Measurements from ENCODE around the gene RASA3. TPM values are rescaled to one million over a fixed set of nuclear protein-coding genes. Genes with fewer than 3 reads are reported as not detected.
"Not testable (repeated sequence)": the region's sequence is repeated elsewhere in the genome, so short reads cannot be mapped to it uniquely, and the experiment has no call there.

Gene RASA3
- total RNA-seq, 4 donors from 2014 or later, result 4.4 to 15.6 (median 8.5) TPM

DNA sequence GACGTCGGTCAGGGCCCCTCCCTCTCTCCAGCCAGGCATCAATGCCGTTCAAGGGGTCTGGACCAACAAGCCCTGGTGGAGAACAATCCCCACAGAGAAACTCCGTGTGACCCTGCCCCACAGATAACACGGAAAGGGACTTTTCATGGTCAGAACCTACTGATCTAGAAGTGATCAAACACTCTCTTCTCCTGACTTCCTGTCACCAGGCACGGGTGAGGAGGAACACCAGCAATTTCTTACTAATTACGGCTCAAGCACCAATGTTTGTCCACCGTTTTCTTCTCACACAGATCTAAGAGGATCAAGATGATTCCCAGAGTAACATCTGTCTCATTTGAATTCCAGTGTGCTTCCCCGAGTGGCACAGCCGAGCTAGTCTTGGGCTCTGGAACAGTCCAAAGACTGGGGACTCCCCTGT, 11.8 kb downstream of the RASA3 start:
- Histone ChIP-seq H3K9me3 (no peaks in the 10 kb centered on the region), H3K4me3 (no peak overlapping the region), H3K27ac (peak overlapping the region; percentile 50 to 73 (median 60)), H3K4me1 (peaks cover 9 to 51% (median 42%) of the 10 kb centered on the region in 4 donors), H3K36me3 (no peaks in the 10 kb centered on the region), H3K27me3 (no peaks in the 10 kb centered on the region)
- 60 to 66% methylated on average over 4 to 8 of the region's 10 CpGs for WGBS, 2 donors (ENCODE audit: low coverage in 1 of 2)
- in situ Hi-C loops (cut with MboI; ENCODE audit: low pct_ligation_motif_present in 1 of 4, low pct_unique_long_range_greater_than_20kb in 1 of 4, low sequenced_read_pairs in 3 of 4), result loop anchor here in 1 of 4 donors (10.0 kb wide), 1 partner anchor 156 kb away; no protein-coding TSS in a partner anchor
- no peak for DNase-seq
- TF ChIP-seq POLR2A (IDR thresholded peaks at IDR 0.05), result no peak
- no peak for TF ChIP-seq EP300 (IDR thresholded peaks at IDR 0.05; ENCODE audit: low read depth)
- no peak for TF ChIP-seq POLR2AphosphoS5 (IDR thresholded peaks at IDR 0.05)
- TF ChIP-seq, protein P1, sequence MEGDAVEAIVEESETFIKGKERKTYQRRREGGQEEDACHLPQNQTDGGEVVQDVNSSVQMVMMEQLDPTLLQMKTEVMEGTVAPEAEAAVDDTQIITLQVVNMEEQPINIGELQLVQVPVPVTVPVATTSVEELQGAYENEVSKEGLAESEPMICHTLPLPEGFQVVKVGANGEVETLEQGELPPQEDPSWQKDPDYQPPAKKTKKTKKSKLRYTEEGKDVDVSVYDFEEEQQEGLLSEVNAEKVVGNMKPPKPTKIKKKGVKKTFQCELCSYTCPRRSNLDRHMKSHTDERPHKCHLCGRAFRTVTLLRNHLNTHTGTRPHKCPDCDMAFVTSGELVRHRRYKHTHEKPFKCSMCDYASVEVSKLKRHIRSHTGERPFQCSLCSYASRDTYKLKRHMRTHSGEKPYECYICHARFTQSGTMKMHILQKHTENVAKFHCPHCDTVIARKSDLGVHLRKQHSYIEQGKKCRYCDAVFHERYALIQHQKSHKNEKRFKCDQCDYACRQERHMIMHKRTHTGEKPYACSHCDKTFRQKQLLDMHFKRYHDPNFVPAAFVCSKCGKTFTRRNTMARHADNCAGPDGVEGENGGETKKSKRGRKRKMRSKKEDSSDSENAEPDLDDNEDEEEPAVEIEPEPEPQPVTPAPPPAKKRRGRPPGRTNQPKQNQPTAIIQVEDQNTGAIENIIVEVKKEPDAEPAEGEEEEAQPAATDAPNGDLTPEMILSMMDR (IDR thresholded peaks at IDR 0.05), result no peak
- intact Hi-C loops (cut with DNase I; ENCODE audit: low total_unique reads), result no loop called here

DNA sequence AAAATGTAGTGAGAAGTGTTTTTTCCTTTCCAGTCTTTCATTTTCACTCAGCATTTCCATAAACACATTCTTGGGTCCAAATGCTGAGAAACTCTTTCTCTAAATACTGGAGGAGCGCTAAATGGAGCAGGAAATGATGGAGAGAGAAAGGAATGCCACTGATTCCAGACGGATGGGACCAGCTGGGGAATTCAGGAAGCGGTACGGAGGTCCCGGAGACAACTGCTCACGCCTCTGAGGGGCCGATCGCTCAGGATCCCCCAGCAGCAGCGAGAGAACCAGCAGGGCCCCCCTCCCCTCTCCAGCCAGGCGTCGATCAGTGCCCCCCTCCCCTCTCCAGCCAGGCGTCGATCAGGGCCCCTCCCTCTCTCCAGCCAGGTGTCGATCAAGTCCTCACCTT, 13.2 kb downstream of the RASA3 start:
- peak overlapping the region in 1 of 4 donors; percentile 7 for H3K4me3 ChIP-seq
- peaks cover 20 to 62% (median 51%) of the 10 kb centered on the region in 4 donors for H3K4me1 ChIP-seq
- no peaks in the 10 kb centered on the region for H3K27me3 ChIP-seq
- no peaks in the 10 kb centered on the region for H3K9me3 ChIP-seq
- TF ChIP-seq POLR2A (IDR thresholded peaks at IDR 0.05), result no peak
- no peak for TF ChIP-seq EP300 (IDR thresholded peaks at IDR 0.05; ENCODE audit: low read depth)
- peak in 2 of 3 donors; percentile 31 to 45 for TF ChIP-seq POLR2AphosphoS5 (IDR thresholded peaks at IDR 0.05)
- no peaks in the 10 kb centered on the region for H3K36me3 ChIP-seq
- in situ Hi-C loops (cut with MboI; ENCODE audit: low pct_ligation_motif_present in 1 of 4, low pct_unique_long_range_greater_than_20kb in 1 of 4, low sequenced_read_pairs in 3 of 4), result no loop called here
- no peak for DNase-seq
- WGBS, 2 donors (ENCODE audit: low coverage in 1 of 2), result 0 to 12% methylated on average over 2 to 14 of the region's 14 CpGs
- intact Hi-C loops (cut with DNase I; ENCODE audit: low total_unique reads), result no loop called here
- H3K27ac ChIP-seq, result peak overlapping the region; percentile 74 to 83 (median 76)

DNA sequence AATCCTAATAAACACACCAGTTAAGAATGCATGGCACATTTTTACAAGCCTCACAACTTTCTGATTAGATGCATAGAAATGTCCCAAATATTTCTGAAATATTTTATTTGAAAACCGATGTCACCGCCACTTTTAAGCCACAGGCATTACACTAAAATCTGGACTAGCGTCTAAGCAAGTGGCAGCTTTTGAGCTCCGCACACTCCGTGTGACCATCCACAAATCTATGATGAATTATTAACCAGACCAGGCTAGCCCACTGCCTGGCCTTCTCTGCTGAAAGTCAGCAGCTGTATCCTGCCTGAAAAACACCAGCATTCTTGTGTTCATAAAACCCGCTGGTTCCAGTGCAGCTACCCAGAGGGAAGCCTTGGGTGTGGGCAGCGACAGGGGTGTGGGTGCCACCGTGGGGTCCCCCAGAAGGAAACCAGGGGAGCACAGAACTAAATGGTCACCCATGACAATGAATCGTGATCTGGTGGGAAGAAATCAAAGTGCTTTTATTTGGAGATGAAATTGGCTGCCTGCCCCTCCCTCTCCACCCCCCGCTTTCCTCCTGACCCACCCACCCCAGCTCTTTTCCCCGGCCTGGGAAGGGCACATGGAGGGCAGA, 13.8 kb downstream of the RASA3 start:
- intact Hi-C loops (cut with DNase I; ENCODE audit: low total_unique reads), result no loop called here
- Histone ChIP-seq H3K4me3 (peak overlapping the region in 1 of 4 donors; percentile 7), H3K9me3 (no peaks in the 10 kb centered on the region), H3K4me1 (peaks cover 21 to 62% (median 51%) of the 10 kb centered on the region in 4 donors), H3K36me3 (no peaks in the 10 kb centered on the region), H3K27ac (peak overlapping the region; percentile 74 to 83 (median 76)), H3K27me3 (no peaks in the 10 kb centered on the region)
- no peak for DNase-seq
- TF ChIP-seq, protein P1 (IDR thresholded peaks at IDR 0.05), result no peak
- TF ChIP-seq EP300 (IDR thresholded peaks at IDR 0.05; ENCODE audit: low read depth), result no peak
- no peak for TF ChIP-seq POLR2AphosphoS5 (IDR thresholded peaks at IDR 0.05)
- TF ChIP-seq POLR2A (IDR thresholded peaks at IDR 0.05), result no peak
- 24 to 25% methylated on average over 8 to 11 of the region's 11 CpGs for WGBS, 2 donors (ENCODE audit: low coverage in 1 of 2)
- in situ Hi-C loops (cut with MboI; ENCODE audit: low pct_ligation_motif_present in 1 of 4, low pct_unique_long_range_greater_than_20kb in 1 of 4, low sequenced_read_pairs in 3 of 4), result no loop called here

DNA sequence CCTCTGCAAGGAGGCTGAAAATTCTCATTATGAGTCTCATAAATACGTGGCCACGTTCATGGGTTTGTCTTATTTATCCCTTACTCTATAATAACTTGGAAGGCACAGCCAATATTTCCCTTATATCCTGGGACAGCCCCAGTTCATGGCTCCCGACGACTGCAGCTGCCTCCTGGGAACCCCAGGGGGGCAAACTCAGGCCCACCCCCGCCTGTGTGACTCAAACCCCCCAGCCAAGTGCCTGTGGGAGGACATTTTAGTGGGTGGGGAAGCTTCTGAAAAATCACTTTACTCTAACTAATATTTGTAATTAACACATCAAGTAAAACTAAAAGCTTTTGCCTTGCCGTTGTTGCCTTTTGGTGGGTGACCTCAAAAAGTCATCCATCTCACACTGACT, 14.3 kb downstream of the RASA3 start:
- DNase-seq, result no peak
- Histone ChIP-seq H3K27me3 (no peaks in the 10 kb centered on the region), H3K36me3 (no peaks in the 10 kb centered on the region), H3K4me1 (peaks cover 21 to 61% (median 52%) of the 10 kb centered on the region in 4 donors), H3K4me3 (no peak overlapping the region), H3K27ac (peak overlapping the region; percentile 74 to 83 (median 76)), H3K9me3 (no peaks in the 10 kb centered on the region)
- intact Hi-C loops (cut with DNase I; ENCODE audit: low total_unique reads) (no loop called here), in situ Hi-C loops (cut with MboI; ENCODE audit: low pct_ligation_motif_present in 1 of 4, low pct_unique_long_range_greater_than_20kb in 1 of 4, low sequenced_read_pairs in 3 of 4) (no loop called here)
- WGBS, 2 donors (ENCODE audit: low coverage in 1 of 2), result 48 to 57% methylated on average over 3 to 6 of the region's 6 CpGs
- TF ChIP-seq EP300 (IDR thresholded peaks at IDR 0.05; ENCODE audit: low read depth) (no peak), POLR2AphosphoS5 (IDR thresholded peaks at IDR 0.05) (no peak), POLR2A (IDR thresholded peaks at IDR 0.05) (no peak)
- TF ChIP-seq, protein P1 (IDR thresholded peaks at IDR 0.05), result no peak

DNA sequence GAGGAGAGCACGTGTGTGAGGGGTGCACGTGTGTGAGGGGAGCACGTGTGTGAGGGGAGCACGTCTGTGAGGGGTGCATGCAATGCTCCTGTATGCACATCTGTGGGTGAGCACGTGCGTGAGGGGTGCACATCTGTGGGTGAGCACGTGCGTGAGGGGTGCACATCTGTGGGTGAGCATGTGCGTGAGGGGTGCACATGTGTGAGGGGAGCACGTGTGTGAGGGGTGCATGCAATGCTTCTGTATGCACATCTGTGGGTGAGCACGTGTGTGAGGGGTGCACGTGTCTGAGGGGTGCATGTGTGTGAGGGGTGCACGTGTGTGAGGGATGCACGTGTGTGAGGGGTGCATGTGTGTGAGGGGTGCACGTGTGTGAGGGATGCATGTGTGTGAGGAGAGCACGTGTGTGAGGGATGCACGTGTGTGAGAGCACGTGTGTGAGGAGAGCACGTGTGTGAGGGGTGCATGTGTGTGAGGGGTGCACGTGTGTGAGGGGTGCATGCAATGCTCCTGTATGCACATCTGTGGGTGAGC, 15.0 kb downstream of the RASA3 start:
- H3K36me3 ChIP-seq; DNase-seq; intact Hi-C loops (cut with DNase I; ENCODE audit: low total_unique reads); H3K9me3 ChIP-seq; H3K27me3 ChIP-seq; H3K4me3 ChIP-seq; in situ Hi-C loops (cut with MboI; ENCODE audit: low pct_ligation_motif_present in 1 of 4, low pct_unique_long_range_greater_than_20kb in 1 of 4, low sequenced_read_pairs in 3 of 4): not testable (repeated sequence)
- Histone ChIP-seq H3K27ac (peak overlapping the region in 1 of 4 donors; percentile 75), H3K4me1 (peaks cover 21 to 54% (median 52%) of the 10 kb centered on the region in 4 donors)
- 88 to 93% methylated on average over 16 to 20 of the region's 20 CpGs for WGBS, 2 donors (ENCODE audit: low coverage in 1 of 2)

All from transverse colon (tissue), 4 donors.